Hematopoietic multipotent progenitor cell treated with erythropoietin and hydrocortisone succinate and interleukin-3 and kit ligand, for 17 days (in vitro differentiated cells): ENCODE results near the gene HECTD2.
"Not testable (repeated sequence)": the region's sequence is repeated elsewhere in the genome, so short reads cannot be mapped to it uniquely, and the experiment has no call there.

Experiments used
- DNase-seq: peaks from one replicate; pipeline ENCODE4 v3.0.0-alpha.2; 2015; ENCODE audit warnings: low spot score

HECTD2 gene

GRCh38 chr10:91472911-91473310, 62.8 kb downstream of the HECTD2 start:
- DNase-seq = no peak

GRCh38 chr10:91474009-91474408, 63.9 kb downstream of the HECTD2 start:
- DNase-seq = no peak

DNA sequence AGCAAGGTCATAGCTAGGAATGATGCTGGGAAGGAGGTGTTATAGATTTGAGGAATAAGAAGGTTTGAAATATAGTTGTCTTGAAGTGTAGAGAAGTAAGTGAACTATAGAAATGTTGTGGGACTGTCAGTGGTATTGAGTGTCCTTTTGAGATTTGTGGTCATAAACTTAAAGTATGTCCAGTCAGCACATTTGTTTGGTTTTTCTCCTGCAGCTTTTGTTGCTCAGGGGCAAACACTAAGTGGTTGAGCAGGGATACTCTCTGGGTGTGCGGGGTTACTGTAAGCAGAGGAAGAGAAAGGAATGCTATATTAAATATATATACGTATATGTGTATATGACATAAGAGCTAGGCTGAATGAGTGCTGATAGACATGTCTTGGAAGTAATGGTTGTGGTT, 67.1 kb downstream of the HECTD2 start:
- no peak for DNase-seq

DNA sequence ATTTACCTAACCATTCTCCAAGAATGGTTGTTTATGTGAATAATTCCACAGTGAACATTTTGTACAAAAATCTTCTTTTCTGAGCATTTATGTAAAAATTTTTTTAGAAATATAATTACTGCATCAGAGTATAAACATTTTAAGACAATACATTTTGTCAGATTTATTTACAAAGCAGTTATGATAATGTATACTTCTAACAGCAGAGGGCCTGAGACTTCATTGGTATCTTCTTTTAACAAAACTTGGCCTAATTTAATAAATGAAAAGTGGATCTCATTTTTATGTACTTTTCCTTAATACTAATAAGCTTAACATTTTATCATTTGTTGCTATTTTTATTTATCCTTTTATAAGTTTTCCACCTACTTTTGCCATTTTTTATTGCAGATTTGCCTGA, 69.4 kb downstream of the HECTD2 start:
- no peak for DNase-seq

GRCh38 chr10:91487911-91488582, 77.9 kb downstream of the HECTD2 start:
- no peak for DNase-seq

GRCh38 chr10:91493313-91493712, 83.2 kb downstream of the HECTD2 start:
- no peak for DNase-seq

- no peak for DNase-seq
Observed at GRCh38 chr10:91495402-91495801, 85.3 kb downstream of the HECTD2 start.

DNA sequence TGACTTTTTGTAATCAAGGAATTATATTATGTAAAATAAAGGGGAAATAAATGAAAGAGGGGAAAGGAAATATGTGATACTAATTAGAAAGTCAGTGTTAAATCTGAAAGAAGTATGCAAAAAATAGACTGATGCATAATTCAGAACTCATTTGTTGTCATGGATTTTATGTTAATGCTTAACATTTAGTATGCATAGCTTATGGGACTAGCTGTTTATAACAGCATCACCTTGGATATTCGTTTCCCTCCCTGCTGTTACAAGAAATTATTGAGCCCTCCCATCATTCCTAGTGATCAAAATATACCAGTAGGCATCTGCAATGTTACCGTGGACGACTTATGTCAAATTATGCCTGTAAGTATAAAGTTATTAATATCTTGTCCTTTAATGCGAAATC, 85.9 kb downstream of the HECTD2 start:
- DNase-seq = no peak

GRCh38 chr10:91511549-91512330, 101.6 kb downstream of the HECTD2 start:
- no peak for DNase-seq

GRCh38 chr10:91512458-91512857, 102.3 kb downstream of the HECTD2 start:
- DNase-seq = no peak

DNA sequence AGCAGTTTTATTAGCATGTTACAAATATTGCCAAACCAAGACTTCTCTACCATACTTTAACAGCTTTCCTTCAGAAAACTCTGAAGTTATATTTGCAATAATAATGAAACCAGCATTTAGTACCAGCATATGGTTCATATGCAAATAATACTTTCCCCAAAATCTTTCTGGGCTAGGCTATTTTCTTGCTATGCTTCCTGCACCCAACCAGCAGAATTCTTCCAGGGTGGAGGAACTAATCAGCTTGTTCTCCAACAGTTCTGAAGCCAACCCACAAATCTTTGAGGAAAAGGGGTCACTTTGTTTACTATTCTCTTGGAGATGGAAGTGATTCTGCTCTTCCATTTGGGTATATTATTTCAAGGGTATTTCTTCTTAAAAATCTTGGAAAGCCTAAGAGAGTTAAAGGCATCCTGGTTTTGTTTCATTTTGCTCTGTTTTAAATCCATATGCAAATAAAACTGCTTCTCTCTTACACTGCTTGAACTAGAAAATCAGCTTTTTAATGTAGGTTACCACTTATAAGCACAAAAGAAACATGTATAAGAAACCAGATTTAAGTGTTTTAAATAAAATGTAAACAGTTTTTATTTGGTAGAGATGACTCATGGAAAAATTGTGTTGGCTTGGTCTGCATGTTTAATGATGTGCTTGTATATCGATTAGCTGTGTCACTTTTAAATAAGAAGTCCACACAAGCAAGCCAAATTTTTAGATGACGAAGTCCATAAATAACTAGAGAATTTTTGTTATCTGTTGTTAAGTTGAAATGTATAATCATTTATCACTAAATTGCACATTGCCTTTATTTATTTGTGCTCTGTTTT, 103.7 kb downstream of the HECTD2 start:
- DNase-seq = no peak

DNA sequence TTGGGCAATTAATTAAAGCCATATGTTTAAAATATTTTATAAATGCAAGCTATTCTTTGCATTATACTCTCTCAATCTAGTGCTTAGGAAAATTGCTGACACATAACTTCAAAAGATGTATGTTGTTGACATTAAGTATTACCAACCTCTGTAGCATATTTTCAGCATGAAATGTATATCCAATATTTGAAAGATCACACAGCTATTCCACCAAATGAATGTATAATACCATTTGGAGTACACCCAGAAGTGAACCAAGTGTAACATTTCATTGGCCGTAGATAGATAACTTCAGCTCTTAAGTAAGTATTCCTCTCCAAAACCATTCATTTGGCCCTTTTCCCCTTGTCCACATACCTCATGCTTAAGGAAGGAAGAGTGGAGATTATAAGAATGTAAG, 104.6 kb downstream of the HECTD2 start:
- DNase-seq = no peak

GRCh38 chr10:91517394-91517793, 107.2 kb downstream of the HECTD2 start:
- DNase-seq = no peak

GRCh38 chr10:91519899-91520514, 109.9 kb downstream of the HECTD2 start:
- DNase-seq = no peak

DNA sequence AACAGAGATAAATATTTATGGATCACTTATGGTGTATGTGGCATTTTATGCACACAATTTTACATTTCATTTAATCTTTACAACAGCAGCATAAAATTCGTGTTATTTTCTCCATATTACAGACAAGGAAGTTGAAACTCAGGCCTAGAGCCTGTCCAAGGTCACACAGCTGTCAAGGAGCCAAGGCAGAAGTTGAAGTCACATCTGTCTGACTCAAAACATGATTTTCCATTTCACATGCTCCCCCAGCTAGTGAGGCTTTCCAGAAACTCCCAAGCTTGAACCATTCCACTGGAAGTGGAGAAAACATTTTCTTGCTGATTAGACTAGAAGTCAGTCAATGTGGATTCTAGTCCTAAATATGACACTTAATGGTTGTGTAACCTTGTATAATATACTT, 110.5 kb downstream of the HECTD2 start:
- DNase-seq = no peak

DNA sequence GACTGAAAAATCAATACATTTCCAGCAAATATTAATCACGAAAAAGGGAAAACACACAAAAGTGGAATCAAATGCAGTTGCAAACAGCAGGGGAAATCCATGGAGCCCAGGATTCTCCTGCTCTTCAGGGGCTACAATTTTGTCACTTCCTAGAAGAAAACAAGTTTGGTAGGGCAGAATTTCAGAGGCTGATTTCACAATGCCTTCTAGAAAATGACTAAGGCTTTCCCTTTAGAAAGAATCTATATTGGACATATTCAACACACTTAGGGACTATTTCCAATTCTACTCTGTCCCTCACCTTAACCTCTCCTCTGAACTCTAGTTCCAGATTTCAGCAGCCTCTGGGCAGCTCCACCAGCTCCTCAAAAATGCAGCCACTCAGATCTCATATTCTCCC, 111.3 kb downstream of the HECTD2 start:
- no peak for DNase-seq

DNA sequence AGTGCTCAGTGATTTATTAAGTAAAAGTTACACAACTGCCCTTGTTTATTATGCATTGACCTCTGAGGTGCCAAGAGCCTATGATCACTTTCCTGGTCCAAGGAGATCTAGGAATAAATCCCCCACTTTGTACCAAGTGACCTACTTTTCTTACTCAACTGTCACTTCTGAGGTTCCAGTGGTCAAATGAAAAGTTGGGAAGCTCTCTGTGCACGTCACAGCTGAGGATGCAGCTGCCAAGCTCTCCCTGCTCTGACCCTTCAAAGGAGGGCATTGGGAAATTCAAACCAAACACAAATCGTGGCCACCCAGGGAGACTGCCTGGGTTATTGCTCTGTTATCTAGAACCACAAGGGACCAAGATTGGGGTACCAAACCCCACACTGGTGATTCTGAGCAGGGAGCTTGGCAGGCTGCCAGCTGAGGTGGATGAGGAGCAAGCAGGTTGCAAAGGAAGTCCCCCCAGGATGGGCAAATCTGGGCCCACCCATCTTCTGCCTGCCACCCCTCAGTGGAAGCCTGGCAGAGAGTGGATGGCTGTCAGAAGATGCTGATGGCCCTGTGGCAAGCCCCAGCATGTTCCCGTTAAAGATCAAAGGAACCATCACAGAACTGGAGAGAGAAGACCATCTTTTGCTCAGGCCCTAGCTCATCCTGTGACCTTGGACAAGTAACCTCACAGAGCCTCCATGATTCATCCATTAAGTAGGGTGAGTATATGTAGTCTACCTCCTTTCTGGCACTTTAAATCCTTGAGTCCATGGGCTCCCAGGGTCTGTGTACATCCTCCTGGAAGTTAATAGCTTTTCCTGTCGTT, 116.0 kb downstream of the HECTD2 start:
- DNase-seq = no peak

DNA sequence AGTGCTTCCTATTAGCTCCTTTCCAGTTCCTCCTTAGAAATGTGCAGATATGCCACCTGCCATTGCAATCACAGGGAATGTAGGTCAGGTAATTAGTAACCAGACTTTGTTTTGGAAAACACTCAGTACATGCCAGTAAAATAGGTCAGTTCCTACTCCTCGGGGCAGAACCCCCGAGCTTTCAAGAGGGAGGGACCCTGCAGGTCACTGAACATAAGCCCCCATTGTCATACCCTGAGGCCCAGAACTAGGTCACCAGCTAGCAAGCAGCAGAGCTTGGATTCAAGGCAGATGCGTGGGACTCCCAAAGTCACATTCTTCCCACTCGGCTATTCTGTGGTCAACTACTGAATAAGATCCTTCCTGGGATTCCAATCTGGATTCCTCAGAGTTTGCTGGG, 117.9 kb downstream of the HECTD2 start:
- DNase-seq = no peak

- DNase-seq = no peak
Observed at GRCh38 chr10:91528768-91529167, 118.6 kb downstream of the HECTD2 start.

GRCh38 chr10:91534789-91535188, 124.6 kb downstream of the HECTD2 start:
- DNase-seq = not testable (repeated sequence)

GRCh38 chr10:91536111-91536510, 126.0 kb downstream of the HECTD2 start:
- DNase-seq = no peak

DNA sequence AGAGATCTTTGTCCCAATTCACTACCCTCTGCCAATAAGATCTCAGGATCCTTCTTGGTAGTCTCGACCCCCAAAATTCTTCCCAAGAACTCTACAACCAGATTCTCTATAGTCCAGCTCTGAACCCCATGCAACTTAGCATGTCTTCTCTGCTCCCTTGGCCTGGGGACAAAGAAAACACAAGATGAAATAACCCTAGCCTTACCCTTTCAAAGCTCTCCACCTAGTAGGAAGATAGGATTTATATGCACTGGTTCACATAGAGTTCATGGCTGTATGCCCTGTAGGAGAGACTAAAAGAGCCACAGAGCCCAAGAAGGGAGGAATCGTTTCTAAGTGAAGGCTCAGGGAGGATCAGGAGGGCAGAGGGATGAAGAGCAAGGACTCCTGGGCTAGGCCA, 126.6 kb downstream of the HECTD2 start:
- DNase-seq = no peak
